ENCODE measurements around the gene HEYL.

HEYL gene

DNA sequence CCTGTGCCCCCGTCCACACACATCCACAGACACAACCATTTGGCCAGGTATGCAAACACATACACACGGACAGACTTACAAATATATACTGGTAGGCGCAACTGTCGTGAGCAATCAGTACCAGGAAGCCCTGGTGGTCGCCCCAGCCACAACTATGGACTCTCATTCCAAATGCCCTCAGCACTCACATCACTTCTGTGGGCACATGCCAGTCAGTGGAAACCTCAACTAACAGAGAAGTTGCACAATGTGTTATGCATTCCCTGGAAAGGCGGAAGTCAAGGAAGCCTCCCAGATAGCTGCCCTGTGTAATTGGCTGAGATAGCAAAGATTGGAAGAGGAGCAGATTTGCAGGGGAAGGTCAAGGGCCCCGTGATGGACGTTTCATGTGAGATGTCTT lies 1.4 kb upstream of the HEYL start:
- no peak for DNase-seq (ENCODE audit: low read depth in 1 of 2, low spot score in 1 of 2)

DNA sequence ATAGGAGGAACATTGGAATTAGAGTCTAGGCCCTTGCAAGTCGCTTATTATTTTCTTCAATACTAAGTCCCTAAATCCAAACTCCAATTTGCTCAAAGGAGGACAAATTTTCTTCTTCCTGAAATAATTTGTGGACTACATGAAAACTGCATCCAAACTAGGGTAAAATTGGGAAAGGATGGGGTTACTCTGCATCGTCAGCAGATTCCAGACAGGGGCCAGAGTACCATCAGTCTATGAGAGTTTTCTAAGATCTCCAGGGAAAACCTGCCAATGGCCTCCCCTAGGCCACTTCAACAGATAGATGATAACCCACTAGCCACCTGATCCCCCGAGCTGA lies 508 bp downstream of the HEYL start:
- DNase-seq (ENCODE audit: low read depth in 1 of 2, low spot score in 1 of 2), result no peak

DNA sequence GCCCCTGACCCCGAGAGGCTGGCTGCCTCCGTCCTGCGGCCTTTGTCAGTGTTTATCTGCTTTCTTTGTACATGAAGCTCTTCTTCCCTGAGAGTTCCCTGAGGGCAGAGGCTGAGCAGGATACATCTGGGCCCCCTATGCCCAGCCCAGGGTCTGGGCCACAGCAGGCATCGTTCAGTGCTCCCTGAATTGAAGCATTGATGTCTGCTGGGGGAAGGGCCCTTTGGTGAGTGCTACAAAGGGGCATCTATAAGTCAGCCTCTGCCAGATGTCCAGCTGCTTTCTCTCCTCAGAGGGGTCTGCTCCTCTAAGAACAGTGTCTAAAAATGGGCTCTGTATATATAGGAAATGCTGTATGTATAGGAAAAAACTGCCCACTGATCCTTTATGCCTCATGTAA lies 2.1 kb downstream of the HEYL start:
- no peak for DNase-seq (ENCODE audit: low read depth in 1 of 2, low spot score in 1 of 2)

DNA sequence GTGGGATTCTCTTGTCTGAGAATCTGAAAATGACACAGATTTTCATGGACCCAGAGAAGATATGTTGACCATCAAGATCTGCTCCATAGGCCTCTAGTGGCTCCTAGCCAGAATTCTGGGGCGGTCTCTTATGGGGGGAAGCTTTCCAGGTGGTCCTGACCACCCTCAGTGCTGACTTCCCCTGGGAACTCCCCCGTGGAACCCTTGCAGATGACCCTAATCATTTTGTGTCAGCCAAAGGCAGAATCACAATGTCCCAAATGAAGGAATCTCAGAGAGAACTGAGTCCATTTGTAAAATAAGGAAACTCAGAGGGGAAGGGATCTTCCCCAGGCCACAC lies 3.6 kb downstream of the HEYL start:
- DNase-seq (ENCODE audit: low read depth in 1 of 2, low spot score in 1 of 2), result no peak

DNA sequence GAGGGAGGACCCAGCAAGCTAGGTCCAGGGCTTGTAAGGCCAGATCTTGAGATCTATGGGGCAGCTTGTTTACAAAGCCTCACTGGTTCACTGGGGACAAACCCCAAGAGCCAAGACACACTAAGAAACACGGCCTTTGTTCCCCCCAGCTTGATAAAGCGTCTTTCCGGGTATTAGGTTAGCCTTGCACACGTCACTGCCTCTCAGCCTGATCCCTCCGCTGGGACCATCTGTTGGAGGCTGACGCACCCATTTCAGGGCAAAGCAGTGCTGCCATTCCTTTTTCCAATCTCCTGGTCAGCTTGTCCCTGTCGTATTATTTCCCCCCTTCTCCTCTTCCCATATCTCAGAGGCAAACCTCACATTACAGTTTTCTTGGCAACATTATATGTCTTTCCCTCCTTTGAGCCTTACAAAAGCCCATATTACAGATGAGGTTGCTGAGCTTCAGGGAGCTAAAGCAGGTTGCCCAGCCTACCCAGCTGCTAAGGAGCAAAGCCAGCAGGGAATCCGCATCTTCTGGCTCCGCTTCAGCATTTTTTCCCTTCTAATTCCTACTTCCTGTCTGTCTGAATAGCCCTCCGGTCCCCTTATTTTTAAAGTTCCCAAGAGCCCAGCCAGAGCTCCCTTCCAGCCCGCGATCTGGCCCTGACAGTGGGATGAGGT lies 4.1 kb downstream of the HEYL start:
- no peak for DNase-seq (ENCODE audit: low read depth in 1 of 2, low spot score in 1 of 2)

DNA sequence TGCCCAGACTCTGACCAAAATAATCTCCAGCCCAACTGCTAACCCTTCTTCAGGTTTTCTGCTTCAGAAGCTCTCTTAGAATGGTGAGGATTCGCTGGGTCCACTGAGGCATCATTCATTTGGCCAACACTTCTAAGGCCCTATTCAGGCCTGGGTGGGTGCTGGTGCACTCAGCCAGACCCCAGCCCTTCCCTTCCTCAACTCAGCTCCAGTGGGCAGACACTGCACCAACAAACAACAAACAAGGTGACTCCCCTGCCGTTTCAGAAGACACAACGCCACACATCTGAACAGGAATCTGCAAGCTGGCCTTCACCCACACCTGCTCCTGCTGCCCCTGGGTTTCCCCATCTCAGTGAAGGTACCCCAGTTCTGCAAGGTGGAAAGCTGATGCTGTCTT lies 6.0 kb downstream of the HEYL start:
- no peak for DNase-seq (ENCODE audit: low read depth in 1 of 2, low spot score in 1 of 2)

DNA sequence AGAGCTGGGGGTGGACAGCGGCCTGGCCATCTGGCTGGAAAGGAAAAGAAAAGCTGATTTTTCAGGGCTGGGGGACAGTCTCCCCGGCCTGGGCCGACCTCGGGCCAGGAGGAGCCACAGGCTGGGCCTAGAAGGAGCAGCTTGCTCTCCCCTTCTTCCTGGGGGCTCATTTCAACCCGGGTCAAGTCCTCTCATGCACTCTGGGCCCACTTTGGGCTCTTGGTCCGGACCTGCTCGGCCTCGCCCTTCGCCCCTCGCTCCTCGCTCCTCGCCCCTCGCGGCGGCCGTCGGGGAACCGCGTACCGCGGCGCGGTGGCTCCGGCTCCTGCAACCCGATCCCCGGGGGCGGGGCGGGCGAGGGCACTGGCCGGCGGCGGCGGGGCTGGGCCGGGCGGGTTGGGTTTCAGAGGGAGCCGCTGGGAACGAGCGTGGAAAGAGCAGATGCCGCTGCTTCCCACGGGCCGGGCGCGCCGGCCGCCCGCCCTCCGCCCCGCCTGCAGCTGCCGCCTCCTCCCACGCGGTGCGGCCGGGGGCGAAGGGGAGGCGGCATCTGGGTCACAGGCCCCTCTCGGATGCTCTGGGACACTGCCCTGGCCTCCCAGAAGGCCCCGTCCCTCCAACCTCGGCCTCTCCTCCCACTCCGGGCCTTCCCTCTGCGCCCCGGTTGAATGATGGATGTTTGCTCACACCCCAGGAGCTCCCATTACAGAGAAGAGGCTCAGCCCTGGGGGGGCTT lies 6.6 kb downstream of the HEYL start:
- no peak for DNase-seq (ENCODE audit: low read depth in 1 of 2, low spot score in 1 of 2)

DNA sequence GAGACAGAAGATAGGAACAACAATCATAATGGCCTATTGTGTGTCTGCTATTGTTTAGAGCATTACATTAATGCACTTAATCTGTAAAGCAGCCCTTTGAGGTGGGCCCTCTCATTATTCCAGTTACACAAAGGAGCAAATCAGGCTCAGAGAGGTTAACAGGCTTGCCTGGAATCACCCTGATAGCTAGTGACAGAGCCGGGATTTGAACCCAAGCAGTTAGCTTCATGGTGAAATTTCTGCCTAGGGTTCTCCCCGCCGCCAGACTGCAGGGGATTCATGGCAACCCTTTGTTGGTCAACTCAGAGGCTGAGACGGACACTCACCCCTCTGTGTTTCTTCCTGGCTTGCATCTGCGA lies 7.1 kb downstream of the HEYL start:
- no peak for DNase-seq (ENCODE audit: low read depth in 1 of 2, low spot score in 1 of 2)

DNA sequence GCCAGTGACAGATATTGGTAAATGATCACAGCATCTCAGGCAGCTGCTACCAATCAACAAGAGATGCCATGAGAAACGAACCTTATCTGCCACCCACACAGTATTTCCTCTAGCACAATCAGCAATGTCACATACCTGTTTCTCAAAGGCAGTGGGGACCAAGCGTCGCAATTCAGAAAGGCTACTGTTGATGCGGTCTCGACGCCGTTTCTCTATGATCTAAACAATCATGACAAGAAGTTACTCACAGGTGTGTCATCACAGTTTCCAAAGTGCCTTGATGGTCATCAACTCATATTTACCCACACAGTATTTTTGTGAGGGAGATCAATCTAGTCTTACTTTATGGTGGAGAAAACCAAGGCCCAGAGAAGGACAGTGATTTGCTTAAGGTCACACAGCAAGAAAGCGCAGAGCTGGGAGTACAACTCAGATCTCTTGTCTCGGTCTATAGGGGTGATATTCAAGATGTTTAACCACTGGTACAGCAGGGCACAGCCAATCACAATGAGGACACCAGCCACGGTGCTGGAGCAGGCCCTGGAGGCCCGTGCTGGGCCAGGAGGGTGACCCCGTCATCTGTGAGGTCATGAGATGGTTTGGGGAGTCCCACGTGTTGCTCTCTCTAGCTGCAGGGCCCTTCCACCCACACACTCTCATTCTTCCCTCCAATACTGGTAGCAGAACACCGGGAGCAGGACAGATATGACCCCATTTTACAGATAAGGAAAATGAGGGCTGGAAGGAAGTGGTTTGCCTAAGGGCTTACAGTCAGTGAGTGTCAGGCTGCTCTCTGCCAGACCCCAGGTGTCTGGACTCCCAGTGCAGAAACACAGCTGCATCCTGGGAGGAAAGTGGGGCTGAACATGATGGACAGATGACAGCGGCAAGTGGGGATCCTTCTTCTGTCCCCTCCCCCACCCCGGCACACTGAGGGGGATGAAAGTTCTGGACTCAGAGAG lies 7.8 kb downstream of the HEYL start:
- no peak for DNase-seq (ENCODE audit: low read depth in 1 of 2, low spot score in 1 of 2)

DNA sequence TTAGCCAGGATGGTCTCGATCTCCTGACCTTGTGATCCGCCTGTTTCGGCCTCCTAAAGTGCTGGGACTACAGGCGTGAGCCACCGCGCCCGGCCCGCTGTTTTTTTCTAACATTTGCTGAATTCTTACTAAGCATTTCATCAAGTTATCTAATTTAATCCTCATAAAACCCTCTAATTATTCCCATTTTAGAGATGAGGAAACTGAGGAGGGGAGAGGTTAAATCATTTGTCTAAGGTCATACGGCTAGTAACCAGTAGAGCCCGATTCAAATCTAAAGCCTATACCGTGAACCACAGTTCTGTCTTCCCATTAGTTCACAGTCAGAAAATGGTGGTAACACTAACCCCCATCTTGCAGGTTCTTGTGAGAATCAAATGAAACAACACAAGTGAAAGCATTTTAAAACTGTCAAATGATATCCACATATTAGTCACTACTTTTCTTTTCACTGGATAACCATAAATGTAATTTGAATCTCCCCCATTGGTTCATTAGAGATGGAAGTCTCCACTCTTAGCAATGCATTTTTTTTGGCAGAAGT lies 10.6 kb downstream of the HEYL start:
- DNase-seq (ENCODE audit: low read depth in 1 of 2, low spot score in 1 of 2), result no peak

DNA sequence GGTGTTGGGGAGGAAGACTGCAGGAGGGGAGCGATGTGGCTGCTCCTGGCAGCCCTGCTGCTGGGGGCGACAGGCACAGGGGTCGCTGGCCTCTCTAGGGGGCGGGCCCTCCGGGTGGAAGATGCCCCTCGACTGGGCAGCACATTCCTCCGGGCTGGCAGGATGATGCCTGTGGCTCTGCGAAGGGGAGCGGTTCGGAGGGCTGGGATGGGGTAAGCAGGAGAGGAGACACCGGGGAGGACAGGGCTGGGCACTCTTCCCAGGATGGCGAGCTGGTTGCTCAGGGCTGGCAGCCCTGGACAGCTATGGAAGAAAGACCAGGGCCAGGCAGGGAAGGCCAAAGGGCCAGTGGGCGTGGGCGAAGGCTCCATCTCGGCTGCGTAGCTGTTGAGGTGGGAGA lies 12.8 kb downstream of the HEYL start:
- DNase-seq (ENCODE audit: low read depth in 1 of 2, low spot score in 1 of 2), result no peak

DNA sequence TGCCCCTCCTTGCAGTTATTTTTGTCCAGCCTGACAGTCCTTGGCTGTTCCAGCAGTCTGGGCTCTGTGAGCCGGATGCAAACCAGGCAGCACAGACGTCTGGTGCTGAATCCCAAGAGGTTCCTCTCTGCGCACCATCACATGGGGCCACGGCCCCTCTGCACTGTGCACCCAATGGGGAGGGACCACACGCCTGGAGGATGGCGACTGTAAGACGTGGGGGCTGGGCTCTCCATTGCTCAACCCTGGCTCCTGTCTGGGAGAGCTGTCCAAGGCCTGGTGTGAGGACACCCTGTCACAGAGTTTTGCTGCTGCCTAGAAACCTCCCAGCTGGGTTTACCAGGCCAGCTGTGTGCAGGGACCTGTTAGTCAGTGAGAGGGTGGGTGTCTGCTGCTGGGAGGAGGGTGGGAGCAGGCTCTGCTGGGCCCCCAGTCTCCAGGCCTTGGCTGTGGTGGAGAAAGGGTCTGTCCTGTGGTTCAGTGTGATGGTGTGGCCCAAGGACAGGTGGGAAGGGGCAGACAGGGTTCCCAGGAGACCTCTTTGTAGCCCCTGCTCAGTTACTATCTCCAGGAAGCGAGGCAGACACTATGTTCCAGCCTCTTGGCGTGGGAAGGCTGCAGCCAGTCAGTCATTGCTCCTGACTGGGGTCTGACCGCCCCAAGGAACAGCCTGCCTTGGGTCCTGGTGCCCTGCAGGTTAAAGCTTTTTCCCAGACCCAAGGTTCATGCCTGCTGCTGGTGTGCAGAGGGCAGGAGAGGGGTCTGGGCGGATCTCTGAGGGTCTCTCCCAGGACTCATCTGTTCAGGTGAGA lies 13.8 kb downstream of the HEYL start:
- DNase-seq (ENCODE audit: low read depth in 1 of 2, low spot score in 1 of 2), result no peak

DNA sequence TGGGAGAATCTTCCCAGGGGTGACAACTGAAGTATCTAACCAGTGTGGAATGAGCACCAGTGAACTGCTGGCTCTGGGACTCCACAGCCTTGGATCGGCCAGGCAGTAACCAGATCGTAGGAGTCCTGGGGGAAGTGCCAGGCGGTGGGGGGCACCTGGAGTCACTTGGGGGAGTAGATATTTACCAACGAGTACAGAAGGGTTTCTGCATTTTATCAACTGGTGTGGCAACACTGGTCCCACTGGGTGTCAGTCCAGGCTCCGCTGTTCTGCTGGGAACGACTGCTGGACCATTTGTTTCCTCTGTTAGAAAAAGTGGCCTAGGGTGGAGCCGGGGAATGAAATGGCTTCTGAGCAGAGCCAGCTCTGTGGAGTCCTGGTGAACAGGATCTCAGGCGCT lies 14.4 kb downstream of the HEYL start:
- no peak for DNase-seq (ENCODE audit: low read depth in 1 of 2, low spot score in 1 of 2)

DNA sequence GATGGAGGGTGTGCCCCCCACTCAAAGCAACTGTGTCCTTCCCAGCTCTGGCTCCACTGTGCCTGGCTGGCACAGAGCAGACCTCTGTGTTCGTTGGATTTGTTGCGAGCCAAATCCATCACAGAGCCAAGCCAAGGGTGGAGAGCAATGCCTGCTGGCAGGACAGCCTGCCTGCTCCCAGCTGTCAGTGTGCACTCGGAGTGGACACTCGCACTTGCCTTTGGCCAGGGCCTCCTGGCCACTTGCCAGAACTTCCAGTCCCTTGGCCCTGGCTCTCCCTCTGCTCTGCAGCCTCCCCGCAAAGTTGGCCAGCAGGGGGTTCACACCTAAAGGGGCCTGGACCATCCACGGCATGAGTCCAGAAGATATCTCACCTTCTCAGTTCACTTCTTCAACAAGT lies 16.4 kb downstream of the HEYL start:
- DNase-seq (ENCODE audit: low read depth in 1 of 2, low spot score in 1 of 2), result no peak

DNA sequence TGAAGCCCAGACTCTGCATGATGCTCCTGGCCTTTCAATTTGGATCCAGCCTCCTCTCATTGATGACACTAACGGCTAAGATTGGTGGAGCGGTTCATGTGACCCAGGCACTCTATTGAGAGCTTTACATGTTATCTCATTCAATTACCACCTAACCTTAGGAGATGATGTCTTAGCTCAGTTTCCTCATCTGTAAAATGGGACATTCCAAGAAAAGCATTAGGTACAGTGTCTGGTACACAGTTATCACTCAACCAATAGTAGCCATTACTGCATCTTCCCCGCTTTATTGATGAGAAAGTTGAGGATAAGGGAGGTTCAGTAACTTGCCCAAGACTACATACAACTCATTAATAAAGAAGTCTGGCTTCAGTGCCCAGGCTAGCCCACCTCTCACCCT lies 17.0 kb downstream of the HEYL start:
- DNase-seq (ENCODE audit: low read depth in 1 of 2, low spot score in 1 of 2), result no peak

DNA sequence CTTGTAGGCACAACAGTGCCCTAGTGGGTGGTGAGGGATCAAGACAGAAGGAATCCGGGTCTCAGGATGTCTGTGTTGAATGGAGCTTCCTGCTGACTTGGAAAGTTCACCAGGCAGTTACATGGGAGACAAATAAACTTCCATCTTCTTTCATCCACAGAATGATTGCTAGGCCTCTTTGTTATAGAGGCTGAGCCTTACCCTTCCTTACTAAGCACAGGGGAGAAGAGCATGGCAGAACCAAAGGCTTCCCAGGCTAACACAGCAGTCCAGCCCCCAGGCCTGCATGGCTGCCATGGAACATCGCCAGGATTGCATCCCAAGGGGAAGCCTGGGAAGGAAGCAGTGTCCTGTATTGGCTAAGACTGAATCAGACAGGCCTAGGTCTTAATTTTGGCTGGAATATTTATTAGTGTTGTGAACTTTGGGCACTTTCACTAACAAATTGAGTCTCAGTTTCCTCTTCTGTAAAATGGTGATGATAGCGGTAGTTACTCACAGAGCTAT lies 18.7 kb downstream of the HEYL start:
- DNase-seq (ENCODE audit: low read depth in 1 of 2, low spot score in 1 of 2), result no peak

DNA sequence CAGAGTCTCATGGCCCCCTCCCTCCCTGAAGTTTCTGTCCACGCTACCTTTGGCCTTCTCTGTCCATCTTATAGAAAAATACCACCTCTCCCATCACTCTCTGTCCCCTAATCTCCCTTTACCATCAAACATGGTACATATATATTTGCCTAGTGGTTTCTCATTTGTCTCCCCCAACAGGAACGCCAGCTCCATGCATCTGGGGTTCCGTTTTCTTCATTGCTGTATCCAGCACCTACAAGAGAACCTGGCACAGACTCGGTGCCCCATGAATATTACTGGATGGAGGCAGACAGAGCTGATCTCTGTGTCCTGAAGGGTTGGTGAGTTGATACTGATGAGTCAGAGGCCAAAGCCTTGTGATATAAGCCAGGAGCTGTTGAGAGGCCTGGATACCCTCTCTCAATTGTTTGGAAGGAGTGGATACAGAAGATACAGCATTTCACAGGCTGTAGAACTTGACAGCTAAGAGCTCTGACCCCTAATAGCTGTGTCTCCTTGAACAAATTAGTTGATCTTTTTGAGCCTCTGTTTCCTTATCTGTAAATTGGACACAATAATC lies 21.9 kb downstream of the HEYL start:
- no peak for DNase-seq (ENCODE audit: low read depth in 1 of 2, low spot score in 1 of 2)

DNA sequence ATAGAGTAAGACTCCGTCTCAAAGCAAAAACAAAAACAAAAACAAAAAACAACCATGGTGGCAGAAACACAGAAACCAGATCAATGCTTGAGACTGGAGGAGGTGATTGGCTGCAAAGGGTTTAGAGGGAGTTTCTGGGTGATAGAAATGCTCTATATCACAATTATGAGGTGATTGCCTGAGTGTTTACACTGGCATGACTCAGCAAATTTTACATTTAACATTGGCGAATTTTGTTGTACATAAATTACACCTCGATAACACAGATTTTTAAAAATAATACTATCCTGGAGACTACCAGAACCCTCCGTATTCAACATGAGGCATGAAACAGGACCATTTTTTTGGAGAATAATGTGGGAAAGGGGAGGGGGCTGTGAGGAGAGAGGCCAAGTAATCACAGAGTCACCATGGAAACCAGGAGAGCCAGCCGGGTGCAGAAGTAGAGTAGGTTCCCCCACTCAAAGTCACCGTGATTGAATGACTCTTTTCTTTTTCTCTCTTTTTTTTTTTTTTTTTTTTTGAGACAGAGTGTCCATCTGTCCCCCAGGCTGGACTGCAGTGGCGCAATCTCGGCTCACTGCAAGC lies 24.3 kb downstream of the HEYL start:
- no peak for DNase-seq (ENCODE audit: low read depth in 1 of 2, low spot score in 1 of 2)

DNA sequence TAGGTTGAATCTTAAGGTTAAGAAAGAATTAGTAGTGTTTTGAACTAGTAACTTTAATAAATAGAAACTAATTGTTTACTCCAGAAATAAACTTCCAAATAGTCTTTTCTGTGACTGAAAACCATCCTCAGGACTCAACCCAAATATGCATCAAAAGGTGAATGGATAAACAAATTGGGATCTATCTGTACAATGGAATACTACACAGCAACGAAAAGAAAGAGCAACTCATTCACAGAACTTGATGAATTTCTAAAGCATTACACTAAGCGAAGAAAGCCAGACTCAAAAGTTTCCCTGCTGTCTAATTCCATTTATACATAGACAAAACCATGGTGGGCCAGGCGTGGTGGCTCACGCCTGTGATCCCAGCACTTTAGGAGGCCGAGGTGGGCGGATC lies 25.0 kb downstream of the HEYL start:
- no peak for DNase-seq (ENCODE audit: low read depth in 1 of 2, low spot score in 1 of 2)

DNA sequence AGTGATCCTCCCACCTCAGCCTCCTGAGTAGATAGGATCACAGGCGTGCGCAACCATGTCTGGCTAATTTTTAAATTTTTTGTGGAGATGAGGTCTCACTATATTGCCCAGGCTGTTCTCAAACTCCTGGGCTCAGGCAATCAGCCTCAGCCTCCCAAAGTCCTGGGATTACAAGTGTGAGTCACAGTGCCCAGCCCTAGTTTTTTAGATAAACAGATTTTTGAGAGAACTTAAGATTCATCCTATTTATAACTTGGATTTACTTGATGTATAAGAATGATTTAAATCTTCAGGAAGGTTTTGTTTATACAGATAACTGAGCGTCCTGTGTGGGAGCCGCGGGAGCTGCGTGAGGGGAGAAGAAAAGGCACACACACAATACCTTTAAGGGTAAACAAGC lies 26.2 kb downstream of the HEYL start:
- DNase-seq (ENCODE audit: low read depth in 1 of 2, low spot score in 1 of 2), result no peak
